Osteocyte (in vitro differentiated cells): ENCODE measurements around the gene UBE2R2. TPM values are rescaled to one million over a fixed set of nuclear protein-coding genes. Genes with fewer than 3 reads are reported as not detected.

ENCODE experiments used
- total RNA-seq: library from RNA; stranded (reverse); gene quantifications from 2 replicates; pipeline ENCODE4 v1.2.1, GENCODE V29; 2021

The UBE2R2 gene
- total RNA-seq, 1 donor from 2014 or later: 48.1 TPM

Other genes starting within 250 kb of the UBE2R2 start
- gene PRSS3, start 21.6 kb upstream of the UBE2R2 start, total RNA-seq: not detected in 2 replicates
- 39.9 and 40.6 TPM in 2 replicates for gene UBAP2, start 231.7 kb downstream of the UBE2R2 start, total RNA-seq